Esophagus muscularis mucosa (tissue), 4 donors: ENCODE measurements around the gene ELANE. TPM values are rescaled to one million over a fixed set of nuclear protein-coding genes. Genes with fewer than 3 reads are reported as not detected.
"Not testable (repeated sequence)": the region's sequence is repeated elsewhere in the genome, so short reads cannot be mapped to it uniquely, and the experiment has no call there.

Experiments used
- DNase-seq: peaks from one replicate; pipeline ENCODE4 v3.0.0-alpha.2; 2017; ENCODE audit errors: extremely low spot score
- H3K27ac ChIP-seq, 4 donors: fragments of 200-600 bp; sonication (generic); replicated peaks in 1 of 4; 1 replicate in 3 of 4; 2 replicates in 1 of 4; pipeline ENCODE4 v1.5.1; 2016 to 2019; ENCODE audit warnings: mild to moderate bottlenecking in 1 of 4
- H3K27me3 ChIP-seq, 4 donors: fragments of 200-600 bp; sonication (generic); one replicate each; pipeline versions ENCODE4 v1.5.1 to v1.6.0; 2016 to 2019
- H3K36me3 ChIP-seq, 4 donors: fragments of 200-600 bp; sonication (generic); one replicate each; pipeline ENCODE4 v1.5.1; 2016 to 2019
- H3K4me1 ChIP-seq, 4 donors: fragments of 200-600 bp; sonication (generic); one replicate each; pipeline ENCODE4 v1.5.1; 2016 to 2019
- H3K4me3 ChIP-seq, 4 donors: fragments of 200-600 bp; sonication (generic); 1 replicate in 2 of 4; 2 replicates in 2 of 4; pipeline ENCODE4 v1.5.1; 2016 to 2019; ENCODE audit warnings: mild to moderate bottlenecking in 4 of 4, moderate library complexity in 1 of 4
- H3K9me3 ChIP-seq, 4 donors: fragments of 200-600 bp; sonication (generic); 1 replicate in 3 of 4; 2 replicates in 1 of 4; pipeline ENCODE4 v1.5.1; 2016 to 2019
- EP300 ChIP-seq: sonication (generic); formaldehyde crosslinking; IDR thresholded peaks from one replicate; pipeline ENCODE4 v1.6.1; 2017; ENCODE audit warnings: antibody characterized with exemption
- POLR2A ChIP-seq: fragments of 450-650 bp; IDR thresholded peaks from one replicate; pipeline ENCODE4 v1.6.1; 2017; ENCODE audit warnings: antibody characterized with exemption, moderate library complexity, mild to moderate bottlenecking, low read depth
- POLR2AphosphoS5 ChIP-seq, 2 donors: sonication (generic); formaldehyde crosslinking; IDR thresholded peaks; one replicate each; pipeline ENCODE4 v1.6.1; 2017; ENCODE audit warnings: antibody characterized with exemption in 2 of 2
- WGBS: methylation state at CpG from one replicate; pipeline ENCODE4 v1.1.5; 2018; 5-methylcytosine and 5-hydroxymethylcytosine counted together
- intact Hi-C: fragments of 100-400 bp; cut with DNase I; formaldehyde crosslinking; loops from one replicate; pipeline ENCODE4 v1.15.1; 2023
- total RNA-seq, 4 donors: library from RNA; depleted of rRNA; stranded (reverse); fragments of >200 nt; gene quantifications; one replicate each; pipeline versions ENCODE4 v1.1.0 to v1.2.1, GENCODE V29; 2016
- TF ChIP-seq, protein P1 (sequence below), 3 experiments: fragments of 200-600 bp in 2 of 3; fragments of 450-650 bp in 1 of 3; sonication (generic) in 2 of 3; IDR thresholded peaks; one replicate each; pipeline ENCODE4 v1.5.1; 2017 to 2019; ENCODE audit warnings: antibody characterized with exemption in 3 of 3, mild to moderate bottlenecking in 2 of 3, moderate library complexity in 1 of 3

The ELANE gene
- total RNA-seq, 4 donors from 2014 or later: 0.45 to 3.3 (median 1.6) TPM

DNA sequence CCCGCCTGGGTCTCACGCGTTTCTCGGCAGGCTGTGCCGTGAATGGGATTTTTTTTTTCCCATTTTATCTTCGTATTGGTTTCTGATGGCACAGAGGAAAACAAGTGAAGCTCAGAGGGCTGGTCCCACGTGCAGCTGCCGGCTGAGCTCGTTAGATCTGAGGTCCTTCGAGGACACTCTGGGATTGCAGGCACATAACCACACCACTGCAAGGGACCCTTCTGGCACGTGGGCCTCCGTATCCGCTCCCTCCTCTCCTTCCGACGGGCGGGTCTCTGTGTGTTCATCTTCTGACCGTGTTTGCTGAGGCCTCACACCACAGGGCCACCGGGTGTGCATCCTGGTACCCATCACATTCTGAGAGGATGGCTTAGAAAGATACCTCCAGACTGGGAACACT is 24.0 kb downstream of the ELANE start:
- H3K4me1 ChIP-seq: peaks cover 8 to 15% (median 11%) of the 10 kb centered on the region in 4 donors
- H3K9me3 ChIP-seq: no peaks in the 10 kb centered on the region
- H3K4me3 ChIP-seq: no peak overlapping the region
- 76% methylated on average over 17 of the region's 18 CpGs for WGBS
- intact Hi-C loops: no loop called here
- peaks cover 26 to 92% (median 76%) of the 10 kb centered on the region in 4 donors for H3K36me3 ChIP-seq
- no peaks in the 10 kb centered on the region for H3K27me3 ChIP-seq
- no peak for DNase-seq
- H3K27ac ChIP-seq: no peak overlapping the region
- TF ChIP-seq, protein P1, sequence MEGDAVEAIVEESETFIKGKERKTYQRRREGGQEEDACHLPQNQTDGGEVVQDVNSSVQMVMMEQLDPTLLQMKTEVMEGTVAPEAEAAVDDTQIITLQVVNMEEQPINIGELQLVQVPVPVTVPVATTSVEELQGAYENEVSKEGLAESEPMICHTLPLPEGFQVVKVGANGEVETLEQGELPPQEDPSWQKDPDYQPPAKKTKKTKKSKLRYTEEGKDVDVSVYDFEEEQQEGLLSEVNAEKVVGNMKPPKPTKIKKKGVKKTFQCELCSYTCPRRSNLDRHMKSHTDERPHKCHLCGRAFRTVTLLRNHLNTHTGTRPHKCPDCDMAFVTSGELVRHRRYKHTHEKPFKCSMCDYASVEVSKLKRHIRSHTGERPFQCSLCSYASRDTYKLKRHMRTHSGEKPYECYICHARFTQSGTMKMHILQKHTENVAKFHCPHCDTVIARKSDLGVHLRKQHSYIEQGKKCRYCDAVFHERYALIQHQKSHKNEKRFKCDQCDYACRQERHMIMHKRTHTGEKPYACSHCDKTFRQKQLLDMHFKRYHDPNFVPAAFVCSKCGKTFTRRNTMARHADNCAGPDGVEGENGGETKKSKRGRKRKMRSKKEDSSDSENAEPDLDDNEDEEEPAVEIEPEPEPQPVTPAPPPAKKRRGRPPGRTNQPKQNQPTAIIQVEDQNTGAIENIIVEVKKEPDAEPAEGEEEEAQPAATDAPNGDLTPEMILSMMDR (IDR thresholded peaks at IDR 0.05): no peak
- TF ChIP-seq EP300 (no peak), POLR2A (no peak), POLR2AphosphoS5 (IDR thresholded peaks at IDR 0.05) (no peak)

DNA sequence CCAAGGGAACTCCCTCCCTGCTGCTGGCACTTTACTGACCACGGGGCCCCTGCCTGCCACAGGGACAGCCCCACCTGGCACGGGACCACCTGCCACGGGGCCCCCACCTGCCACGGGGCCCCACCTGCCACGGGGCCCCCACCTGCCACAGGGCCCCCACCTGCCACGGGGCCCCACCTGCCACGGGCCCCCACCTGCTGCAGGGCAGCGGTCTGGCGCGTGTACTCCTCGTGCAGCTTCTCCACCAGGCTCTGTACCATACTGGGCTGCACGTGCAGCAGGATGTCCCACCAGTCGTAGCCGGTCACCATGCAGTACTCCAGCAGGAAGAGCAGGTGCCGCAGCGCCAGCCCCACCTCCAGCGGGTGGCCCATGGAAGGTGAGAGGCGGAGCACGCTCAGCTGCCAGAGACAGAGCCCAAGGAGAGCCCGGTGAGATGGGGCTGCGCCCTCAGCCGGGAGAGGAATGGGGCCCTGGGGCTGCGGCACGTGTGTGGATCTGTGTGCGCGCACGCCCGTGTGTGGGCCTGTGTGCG is 24.7 kb downstream of the ELANE start:
- no peak overlapping the region for H3K27ac ChIP-seq
- TF ChIP-seq POLR2A (no peak), POLR2AphosphoS5 (IDR thresholded peaks at IDR 0.05) (no peak), EP300 (no peak)
- TF ChIP-seq, protein P1 (IDR thresholded peaks at IDR 0.05): no peak
- intact Hi-C loops: no loop called here
- H3K36me3 ChIP-seq: peaks cover 31 to 94% (median 81%) of the 10 kb centered on the region in 4 donors
- WGBS: 96% methylated on average over 8 of the region's 29 CpGs
- H3K4me1 ChIP-seq: peaks cover 7 to 13% (median 9%) of the 10 kb centered on the region in 4 donors
- DNase-seq: no peak
- no peak overlapping the region for H3K4me3 ChIP-seq
- H3K9me3 ChIP-seq: no peaks in the 10 kb centered on the region
- H3K27me3 ChIP-seq: no peaks in the 10 kb centered on the region

DNA sequence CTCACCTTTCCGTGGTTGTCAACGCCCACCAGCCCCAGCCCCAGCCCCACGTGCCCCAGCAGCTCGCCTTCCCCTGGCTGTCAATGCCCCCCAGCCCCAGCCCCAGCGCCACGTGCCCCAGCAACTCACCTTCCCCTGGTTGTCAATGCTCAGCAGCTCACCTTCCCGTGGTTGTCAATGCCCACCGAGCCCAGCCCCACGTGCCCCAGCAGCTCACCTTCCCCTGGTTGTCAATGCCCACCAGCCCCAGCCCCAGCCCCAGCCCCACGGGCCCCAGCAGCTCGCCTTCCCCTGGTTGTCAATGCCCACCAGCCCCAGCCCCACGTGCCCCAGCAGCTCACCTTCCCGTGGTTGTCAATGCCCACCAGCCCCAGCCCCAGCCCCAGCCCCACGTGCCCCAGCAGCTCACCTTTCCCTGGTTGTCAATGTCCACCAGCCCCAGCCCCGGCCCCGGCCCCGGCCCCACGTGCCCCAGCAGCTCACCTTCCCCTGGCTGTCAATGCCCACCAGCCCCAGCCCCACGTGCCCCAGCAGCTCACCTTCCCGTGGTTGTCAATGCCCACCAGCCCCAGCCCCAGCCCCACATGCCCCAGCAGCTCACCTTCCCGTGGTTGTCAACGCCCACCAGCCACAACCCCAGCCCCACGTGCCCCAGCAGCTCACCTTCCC is 26.0 kb downstream of the ELANE start:
- H3K4me1 ChIP-seq, H3K9me3 ChIP-seq, DNase-seq, H3K27ac ChIP-seq, H3K27me3 ChIP-seq, intact Hi-C loops, H3K4me3 ChIP-seq: not testable (repeated sequence)
- WGBS: 88% methylated on average over 15 of the region's 23 CpGs
- H3K36me3 ChIP-seq: peaks cover 34 to 98% (median 88%) of the 10 kb centered on the region in 4 donors

DNA sequence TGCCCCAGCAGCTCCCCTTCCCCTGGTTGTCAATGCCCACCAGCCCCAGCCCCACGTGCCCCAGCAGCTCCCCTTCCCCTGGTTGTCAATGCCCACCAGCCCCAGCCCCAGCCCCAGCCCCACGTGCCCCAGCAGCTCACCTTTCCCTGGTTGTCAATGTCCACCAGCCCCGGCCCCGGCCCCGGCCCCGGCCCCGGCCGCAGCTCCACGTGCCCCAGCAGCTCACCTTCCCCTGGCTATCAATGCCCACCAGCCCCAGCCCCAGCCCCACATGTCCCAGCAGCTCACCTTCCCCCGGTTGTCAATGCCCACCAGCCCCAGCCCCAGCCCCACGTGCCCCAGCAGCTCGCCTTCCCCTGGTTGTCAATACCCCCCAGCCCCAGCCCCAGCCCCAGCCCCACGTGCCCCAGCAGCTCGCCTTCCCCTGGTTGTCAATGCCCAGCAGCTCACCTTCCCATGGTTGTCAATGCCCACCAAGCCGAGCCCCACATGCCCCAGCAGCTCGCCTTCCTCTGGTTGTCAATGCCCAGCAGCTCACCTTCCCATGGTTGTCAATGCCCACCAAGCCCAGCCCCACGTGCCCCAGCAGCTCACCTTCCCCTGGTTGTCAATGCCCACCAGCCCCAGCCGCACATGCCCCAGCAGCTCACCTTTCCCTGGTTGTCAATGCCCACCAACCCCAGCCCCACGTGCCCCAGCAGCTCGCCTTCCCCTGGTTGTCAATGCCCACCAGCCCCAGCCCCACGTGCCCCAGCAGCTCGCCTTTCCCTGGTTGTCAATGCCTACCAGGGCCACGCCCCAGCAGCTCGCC is 26.9 kb downstream of the ELANE start:
- DNase-seq, H3K4me1 ChIP-seq, H3K9me3 ChIP-seq, H3K27me3 ChIP-seq, intact Hi-C loops, H3K27ac ChIP-seq, H3K4me3 ChIP-seq: not testable (repeated sequence)
- WGBS: 81% methylated on average over 17 of the region's 24 CpGs
- peaks cover 39 to 98% (median 87%) of the 10 kb centered on the region in 4 donors for H3K36me3 ChIP-seq

DNA sequence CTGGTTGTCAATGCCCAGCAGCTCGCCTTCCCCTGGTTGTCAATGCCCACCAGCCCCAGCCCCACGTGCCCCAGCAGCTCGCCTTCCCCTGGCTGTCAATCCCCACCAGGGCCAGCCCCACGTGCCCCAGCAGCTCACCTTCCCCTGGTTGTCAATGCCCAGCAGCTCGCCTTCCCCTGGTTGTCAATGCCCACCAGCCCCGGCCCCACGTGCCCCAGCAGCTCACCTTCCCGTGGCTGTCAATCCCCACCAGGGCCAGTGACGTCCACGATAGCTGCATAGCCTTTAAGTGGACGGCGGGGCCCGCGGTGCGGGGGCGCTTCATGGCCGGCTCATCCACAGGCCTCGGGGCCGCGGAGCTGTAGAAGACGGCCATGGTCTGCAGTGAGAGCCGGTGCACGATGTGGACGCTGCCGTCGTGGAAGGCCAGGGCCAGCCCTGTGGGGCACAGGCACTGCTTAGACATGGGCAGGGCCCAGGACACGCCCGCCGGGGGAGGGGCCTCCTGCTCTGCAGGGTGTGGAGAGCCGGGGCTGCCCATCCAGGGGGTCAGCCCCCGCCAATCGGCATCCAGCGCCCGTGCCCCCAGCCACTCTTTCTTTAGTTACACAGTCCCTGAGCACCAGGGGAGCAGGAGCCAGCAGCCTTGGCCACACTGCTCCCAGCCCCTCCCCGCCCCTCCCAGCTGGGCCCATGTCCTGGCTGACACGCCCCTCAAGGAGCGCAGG is 27.8 kb downstream of the ELANE start:
- WGBS: 86% methylated on average over 18 of the region's 37 CpGs
- no peak overlapping the region for H3K4me3 ChIP-seq
- no peaks in the 10 kb centered on the region for H3K27me3 ChIP-seq
- TF ChIP-seq, protein P1 (IDR thresholded peaks at IDR 0.05): no peak
- no peak for TF ChIP-seq EP300
- no peak for TF ChIP-seq POLR2AphosphoS5 (IDR thresholded peaks at IDR 0.05)
- TF ChIP-seq POLR2A: no peak
- H3K36me3 ChIP-seq: peaks cover 45 to 98% (median 87%) of the 10 kb centered on the region in 4 donors
- intact Hi-C loops: no loop called here
- H3K4me1 ChIP-seq: no peaks in the 10 kb centered on the region
- H3K27ac ChIP-seq: no peak overlapping the region
- H3K9me3 ChIP-seq: no peaks in the 10 kb centered on the region
- no peak for DNase-seq
